Dermis microvascular lymphatic vessel endothelial cell (primary cell): ENCODE data around the gene BATF3. TPM values are rescaled to one million over a fixed set of nuclear protein-coding genes. Genes with fewer than 3 reads are reported as not detected.
"Not testable (repeated sequence)": the region's sequence is repeated elsewhere in the genome, so short reads cannot be mapped to it uniquely, and the experiment has no call there.

ENCODE experiments used
- DNase-seq, 2 donors: peaks; one replicate each; pipeline versions ENCODE4 v3.0.0 to v3.0.0-alpha.2; 2010; ENCODE audit warnings: low read depth in 2 of 2
- total RNA-seq: library from RNA; depleted of rRNA; stranded (reverse); fragments of >200 nt; gene quantifications from 2 replicates; pipeline ENCODE4 v1.2.1, GENCODE V29; 2014

Gene BATF3
- 0.64 and 1.4 TPM in 2 replicates for total RNA-seq

- DNase-seq = peak in 1 of 2 donors; percentile 30
Measured at GRCh38 chr1:212699625-212700222, at the start of gene BATF3. BATF3 (minus strand) TSS chr1:212699840; CDS start chr1:212699762, 78 bp downstream.

GRCh38 chr1:212746546-212746945 lies 46.9 kb upstream of the BATF3 start:
- no peak for DNase-seq

GRCh38 chr1:212745303-212745702 lies 45.7 kb upstream of the BATF3 start:
- DNase-seq = no peak

GRCh38 chr1:212743901-212744475 lies 44.3 kb upstream of the BATF3 start:
- no peak for DNase-seq

GRCh38 chr1:212738330-212738729 lies 38.7 kb upstream of the BATF3 start:
- no peak for DNase-seq

DNA sequence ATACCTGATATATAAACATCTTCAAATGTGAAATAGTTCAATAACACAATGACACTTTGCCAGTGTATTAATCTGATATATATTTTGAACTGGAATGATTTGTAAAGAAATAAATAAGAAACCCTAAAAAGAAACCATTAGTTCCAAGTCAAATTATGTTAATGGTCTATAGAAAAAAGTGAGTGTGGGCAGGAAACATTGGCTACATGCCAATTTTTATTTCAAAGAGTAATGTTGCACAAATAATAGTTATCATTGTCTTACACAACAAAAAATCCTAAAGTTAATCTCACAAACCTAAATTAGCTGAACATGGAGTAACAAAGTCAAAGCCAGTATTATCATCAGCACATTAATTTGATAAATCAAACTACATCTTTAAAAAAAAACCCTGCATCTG lies 37.9 kb upstream of the BATF3 start:
- DNase-seq = no peak

GRCh38 chr1:212733109-212733508 lies 33.5 kb upstream of the BATF3 start:
- DNase-seq = no peak

- no peak for DNase-seq
Measured at GRCh38 chr1:212731630-212732029, 32.0 kb upstream of the BATF3 start.

- DNase-seq = no peak
Measured at GRCh38 chr1:212728606-212729005, 29.0 kb upstream of the BATF3 start.

DNA sequence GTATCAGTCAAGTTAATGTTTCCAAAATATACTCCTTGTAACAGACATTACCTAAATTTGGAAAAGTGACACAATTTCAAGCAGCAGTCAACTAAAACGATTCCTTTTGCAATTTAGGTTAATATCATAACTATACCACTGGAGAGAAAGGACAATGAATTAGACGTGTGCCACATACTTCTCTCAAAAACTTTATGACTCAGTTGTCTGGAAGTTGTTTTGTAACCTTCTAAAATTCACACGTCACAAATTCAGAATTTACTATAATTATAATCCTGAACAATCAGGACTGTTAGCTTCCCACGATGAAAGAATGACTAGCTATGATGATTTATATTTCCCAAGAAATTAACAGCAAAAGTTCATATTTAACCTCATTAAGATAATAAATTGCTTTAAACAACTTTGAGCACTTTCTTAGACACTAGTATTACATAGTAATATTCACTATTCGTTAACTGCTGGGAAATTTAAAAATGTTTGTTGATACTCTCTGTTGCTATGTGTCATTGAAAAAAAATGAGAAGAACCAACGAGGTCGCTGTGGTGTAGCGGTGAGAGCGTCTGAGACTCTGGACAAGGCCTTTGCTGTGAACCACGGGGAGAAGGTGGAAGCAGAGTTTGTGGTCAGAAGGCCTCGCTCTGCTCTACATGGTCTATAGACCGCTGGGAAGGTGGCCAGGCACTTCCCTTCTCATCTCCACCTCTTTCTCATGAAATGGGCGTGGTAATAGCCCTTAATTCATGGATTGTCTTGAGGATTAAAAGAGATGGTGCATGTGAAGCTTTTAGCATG lies 27.9 kb upstream of the BATF3 start:
- no peak for DNase-seq

- DNase-seq = not testable (repeated sequence)
Measured at GRCh38 chr1:212724679-212725078, 25.0 kb upstream of the BATF3 start.

GRCh38 chr1:212722270-212722957 lies 22.8 kb upstream of the BATF3 start:
- peak in 1 of 2 donors; percentile 7 for DNase-seq

DNA sequence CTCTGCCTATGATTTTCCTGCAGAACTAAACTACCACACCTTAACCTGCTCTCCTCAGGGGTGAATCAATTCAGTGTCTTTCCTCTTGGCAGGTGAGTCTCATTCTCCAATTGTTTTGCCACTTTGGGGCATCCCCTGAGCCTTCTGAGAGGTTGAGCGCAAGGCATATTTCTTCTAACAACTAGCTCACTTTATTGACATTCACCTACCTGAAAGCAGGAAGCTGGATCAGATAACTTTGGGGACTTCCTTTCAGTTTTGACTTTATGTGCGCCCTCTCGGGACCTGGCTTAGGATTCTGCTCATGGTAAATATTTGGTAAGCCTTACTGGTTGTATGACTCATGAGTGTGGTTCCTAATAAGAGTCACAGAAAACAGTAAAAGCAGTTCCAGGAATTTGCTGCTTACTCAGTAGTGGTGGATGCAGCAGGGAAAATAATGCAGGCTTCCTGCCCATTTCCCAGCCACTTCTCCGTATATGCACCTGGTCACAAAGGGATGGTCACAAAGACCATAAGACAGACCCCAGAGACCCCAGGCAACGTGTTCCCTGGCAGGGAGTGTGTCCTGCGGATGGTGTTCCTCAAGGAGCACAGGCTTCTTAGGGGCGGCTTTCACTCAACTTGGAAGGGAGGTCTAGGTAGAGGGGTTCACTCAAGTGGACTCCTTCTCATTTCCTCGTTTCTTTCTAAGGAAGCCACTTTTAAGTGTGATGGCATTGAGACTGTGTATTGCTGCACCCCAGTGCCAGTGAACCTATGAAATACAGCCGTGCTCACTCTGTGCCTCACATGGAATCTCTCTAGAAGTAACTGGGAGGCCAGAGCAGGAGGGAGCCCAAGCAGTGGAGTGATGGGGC lies 22.0 kb upstream of the BATF3 start:
- peak in 1 of 2 donors; percentile 26 for DNase-seq

DNA sequence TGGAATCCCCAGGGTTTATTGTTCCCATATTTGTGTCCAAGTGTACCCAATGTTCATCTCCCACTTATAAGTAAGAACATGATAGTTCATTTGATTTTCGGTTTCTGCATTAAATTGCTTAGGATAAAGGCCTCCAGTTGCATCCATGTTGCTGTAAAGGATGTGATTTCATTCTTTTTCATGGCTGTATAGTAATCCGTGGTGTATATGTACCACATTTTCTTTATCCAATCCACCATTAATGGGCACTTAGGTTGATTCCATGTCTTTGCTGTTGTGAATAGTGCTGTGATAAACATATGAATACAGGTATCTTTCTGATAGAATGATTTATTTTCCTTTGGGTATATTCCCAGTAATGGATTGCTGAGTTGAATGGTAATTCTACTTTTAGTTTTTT lies 20.0 kb upstream of the BATF3 start:
- DNase-seq = no peak

- peak in 1 of 2 donors; percentile 15 for DNase-seq
Measured at GRCh38 chr1:212718499-212718898, 18.9 kb upstream of the BATF3 start.

DNA sequence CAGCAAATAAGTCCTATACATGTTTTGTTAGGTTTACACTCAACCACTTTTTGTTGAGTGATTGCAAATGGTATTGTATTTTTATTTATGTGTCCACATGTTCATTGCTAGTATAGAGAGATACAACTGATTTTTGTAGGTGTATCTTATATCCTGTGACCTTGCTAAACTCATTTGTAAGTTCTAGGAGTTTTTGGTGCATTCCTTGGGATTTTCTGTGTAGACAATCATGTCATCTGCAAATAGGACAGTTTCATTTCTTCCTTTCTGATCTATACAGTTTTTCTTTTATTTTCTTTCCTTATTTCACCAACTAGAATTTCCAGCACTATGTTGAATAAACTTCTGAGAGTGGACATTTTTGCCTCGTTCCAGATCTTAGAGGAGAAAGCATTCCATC lies 16.5 kb upstream of the BATF3 start:
- no peak for DNase-seq

- DNase-seq = no peak
Measured at GRCh38 chr1:212713465-212714136, 14.0 kb upstream of the BATF3 start.

DNA sequence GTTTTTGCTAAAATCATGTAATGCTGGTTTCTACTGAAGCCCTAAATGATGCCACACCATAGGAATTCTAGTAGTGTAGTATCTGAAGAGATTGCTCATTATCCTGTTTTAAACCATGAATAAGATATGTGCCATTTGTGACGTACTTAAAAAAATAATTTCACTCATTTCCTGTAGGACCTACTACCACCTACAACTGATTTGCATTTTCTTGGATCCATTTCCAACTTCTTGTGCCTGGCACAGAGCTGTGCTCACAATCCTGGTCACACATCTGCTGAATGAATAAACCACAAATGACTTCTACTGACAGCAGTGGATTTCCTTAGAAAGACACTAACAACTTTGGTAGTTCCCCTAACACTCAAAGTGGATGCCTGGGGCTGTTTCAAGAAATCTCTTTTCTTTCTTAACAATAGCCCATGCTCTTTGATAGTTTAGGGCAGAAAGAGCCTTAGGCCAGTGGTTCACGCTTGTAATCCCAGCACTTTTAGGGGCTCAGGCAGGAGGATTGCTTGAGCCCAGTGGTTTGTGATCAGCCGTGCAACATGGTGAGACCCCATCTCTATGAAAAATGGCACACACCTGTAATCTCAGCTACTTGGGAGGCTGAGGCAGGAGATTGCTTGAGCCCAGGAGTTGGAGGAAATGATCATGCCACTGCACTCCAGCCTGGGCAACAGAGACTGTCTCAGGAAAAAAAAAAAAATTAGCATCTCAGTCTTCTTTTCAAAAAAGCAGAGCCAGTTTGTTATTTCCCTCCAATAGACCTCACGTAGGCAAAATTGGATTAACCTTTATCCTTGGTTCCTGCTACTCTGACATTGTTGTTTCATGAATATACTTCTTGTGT lies 13.0 kb upstream of the BATF3 start:
- DNase-seq = peak in 1 of 2 donors; percentile 4

DNA sequence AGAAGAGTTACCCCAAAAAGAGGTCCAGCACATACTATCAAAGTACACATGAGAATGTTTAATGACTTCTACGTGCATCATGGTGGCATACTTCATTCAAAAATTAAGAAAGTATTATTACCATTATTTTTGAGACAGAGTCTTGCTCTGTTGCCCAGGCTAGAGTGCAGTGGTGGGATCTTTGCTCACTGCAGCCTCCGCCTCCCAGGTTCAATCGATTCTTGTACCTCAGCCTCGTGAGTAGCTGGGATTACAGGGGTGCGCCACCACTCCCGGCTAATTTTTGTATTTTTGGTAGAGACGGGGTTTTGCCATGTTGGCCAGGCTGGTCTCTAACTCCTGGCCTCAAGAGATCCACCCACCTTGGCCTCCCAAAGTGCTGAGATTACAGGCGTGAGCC lies 12.3 kb upstream of the BATF3 start:
- not testable (repeated sequence) for DNase-seq

DNA sequence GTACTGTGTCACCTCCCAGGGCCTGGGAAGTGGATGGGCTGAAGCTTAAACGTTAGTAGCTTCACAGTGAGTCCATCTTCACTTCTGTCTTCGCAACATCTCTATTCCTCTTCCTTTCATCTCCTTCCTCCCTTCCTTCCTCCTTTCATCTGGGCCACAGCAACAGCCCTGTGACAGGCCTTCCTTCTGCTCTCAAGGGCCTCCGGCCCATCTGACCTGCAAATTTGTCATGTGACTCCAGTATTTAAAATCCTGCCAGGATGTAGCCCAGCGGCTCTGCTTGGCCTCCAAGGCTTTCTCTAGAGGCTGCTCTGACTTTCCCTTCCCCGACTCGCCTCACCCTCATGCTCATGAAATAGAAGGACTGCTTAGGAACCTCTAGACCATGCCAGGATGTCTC lies 10.9 kb upstream of the BATF3 start:
- DNase-seq = no peak
